Testis (tissue), 5 donors: ENCODE results near the gene CACNB3. TPM values are rescaled to one million over a fixed set of nuclear protein-coding genes. Genes with fewer than 3 reads are reported as not detected.

Experiments used
- DNase-seq: peaks from one replicate; pipeline ENCODE4 v3.0.0-alpha.2; 2019
- H3K27ac ChIP-seq, 2 donors: fragments of 200-600 bp; sonication (generic); one replicate each; pipeline ENCODE4 v1.5.1; 2019
- H3K27me3 ChIP-seq: fragments of 200-600 bp; sonication (generic); one replicate; pipeline ENCODE4 v1.5.1; 2019
- H3K36me3 ChIP-seq: fragments of 200-600 bp; sonication (generic); one replicate; pipeline ENCODE4 v1.5.1; 2017; ENCODE audit warnings: low read depth; ENCODE audit errors: missing control alignments
- H3K4me1 ChIP-seq: fragments of 200-600 bp; sonication (generic); one replicate; pipeline ENCODE4 v1.5.1; 2019
- H3K4me3 ChIP-seq, 2 donors: fragments of 200-600 bp; sonication (generic); one replicate each; pipeline ENCODE4 v1.5.1; 2017 to 2019
- H3K9me3 ChIP-seq: fragments of 200-600 bp; sonication (generic); one replicate; pipeline ENCODE4 v1.5.1; 2017
- POLR2A ChIP-seq: fragments of 450-650 bp; IDR thresholded peaks from one replicate; pipeline ENCODE4 v1.6.1; 2017; ENCODE audit warnings: antibody characterized with exemption, mild to moderate bottlenecking, moderate library complexity
- WGBS, 2 donors: methylation state at CpG; one replicate each; pipeline ENCODE4 v1.1.5; 2018; 5-methylcytosine and 5-hydroxymethylcytosine counted together
- intact Hi-C: fragments of 100-400 bp; cut with DNase I; formaldehyde crosslinking; loops from one replicate; pipeline ENCODE4 v1.15.1; 2023; ENCODE audit warnings: low total_unique reads
- long read RNA-seq, 2 donors: transcript quantifications; one replicate each; lab custom pipeline, GENCODE V29; 2026
- polyA plus RNA-seq: library from polyadenylated mRNA; stranded (reverse); fragments of 350-450 nt; fragmentation: Illumina TruSeq; extraction: RNeasy Lipid Tissue Mini Kit (QIAGEN cat#74804); gene quantifications from one replicate; pipeline ENCODE4 v1.2.3, GENCODE V29; 2014; ENCODE audit warnings: low read depth, low replicate concordance; ENCODE audit not compliant: insufficient read depth
- total RNA-seq, 2 donors: library from RNA; depleted of rRNA; stranded (reverse); fragments of >200 nt; gene quantifications; one replicate each; pipeline ENCODE4 v1.2.3, GENCODE V29; 2016
- TF ChIP-seq, protein P1 (sequence below), 3 experiments: fragments of 450-650 bp in 2 of 3; fragments of 200-600 bp in 1 of 3; sonication (generic) in 1 of 3; IDR thresholded peaks; one replicate each; pipeline ENCODE4 v1.5.1; 2016 to 2019; ENCODE audit warnings: antibody characterized with exemption in 3 of 3, mild to moderate bottlenecking in 2 of 3, moderate library complexity in 1 of 3

Gene CACNB3
- total RNA-seq = 10 to 100 TPM; 17.2 to 19.3 TPM
- polyA plus RNA-seq = 20.1 TPM
- long read RNA-seq, donor 1, partial matches to known transcripts = 7 of 13 reads
- long read RNA-seq, donor 1, other reads (novel, unspliced or antisense) = 0 of 13 reads
- long read RNA-seq, donor 2, partial matches to known transcripts = 9 of 12 reads
- long read RNA-seq, donor 2, other reads (novel, unspliced or antisense) = 0 of 12 reads

DNA sequence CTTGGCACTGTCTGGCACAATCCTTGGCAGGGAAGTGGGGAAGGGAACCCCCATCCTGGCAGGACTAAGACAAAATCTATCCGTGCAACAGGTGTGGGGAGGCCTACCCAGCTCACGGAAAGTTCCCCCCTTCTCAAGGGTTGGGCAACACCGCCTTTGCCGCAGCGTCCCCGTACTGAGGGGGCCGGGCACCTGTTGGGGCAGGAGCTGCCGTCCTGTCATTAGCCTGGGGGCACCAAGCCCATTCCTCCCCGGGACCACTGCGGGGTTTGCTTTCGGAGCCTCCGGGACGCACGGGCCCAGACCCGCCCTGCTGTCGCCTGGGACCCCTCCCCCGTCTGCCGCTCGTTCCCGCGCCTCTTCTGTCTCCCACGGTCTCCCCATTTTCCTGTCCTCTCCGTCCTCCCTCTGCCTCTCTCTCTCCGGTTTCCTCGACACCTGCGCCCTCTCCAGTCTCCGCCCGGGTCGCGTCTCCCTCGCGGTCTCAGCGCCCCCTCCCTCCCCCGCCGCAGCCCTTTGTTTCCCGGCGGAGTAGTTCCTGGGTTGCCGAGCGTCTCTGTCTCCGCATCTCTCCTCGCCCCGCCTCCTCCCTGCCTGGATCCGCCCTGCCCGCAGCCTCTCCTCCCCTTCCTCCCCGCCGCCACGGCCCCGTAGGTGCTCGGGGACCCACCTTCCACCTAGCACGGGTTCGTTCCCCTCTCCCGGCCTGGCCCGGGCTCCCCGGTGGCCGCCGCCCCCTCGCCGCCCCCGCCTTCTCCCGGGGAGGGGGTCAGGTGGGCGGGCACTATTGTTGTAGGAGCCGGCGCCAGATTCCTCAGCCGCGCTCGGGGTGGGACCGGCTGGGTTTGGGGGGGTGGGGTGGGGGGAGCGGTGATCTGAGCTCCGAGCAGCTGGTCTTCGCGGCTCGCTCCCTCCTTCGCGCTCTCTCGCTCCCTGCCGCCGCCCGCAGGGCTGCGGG lies at the start of gene CACNB3:
Gene CACNB3, plus strand, starts transcription at position 624 of the 958 bp plus-strand sequence. CDS start 434 bp downstream, outside the sequence.
- Histone ChIP-seq H3K9me3 (no peaks in the 10 kb centered on the region), H3K36me3 (no peaks in the 10 kb centered on the region), H3K27ac (peak within 1 kb of the TSS in 1 of 2 donors; percentile 65), H3K4me3 (peak within 1 kb of the TSS; percentile 52 to 78), H3K4me1 (peaks cover 6% of the 10 kb centered on the region), H3K27me3 (no peaks in the 10 kb centered on the region)
- intact Hi-C loops = no loop called here
- DNase-seq = peak; percentile 73
- TF ChIP-seq POLR2A = no peak
- TF ChIP-seq, protein P1, sequence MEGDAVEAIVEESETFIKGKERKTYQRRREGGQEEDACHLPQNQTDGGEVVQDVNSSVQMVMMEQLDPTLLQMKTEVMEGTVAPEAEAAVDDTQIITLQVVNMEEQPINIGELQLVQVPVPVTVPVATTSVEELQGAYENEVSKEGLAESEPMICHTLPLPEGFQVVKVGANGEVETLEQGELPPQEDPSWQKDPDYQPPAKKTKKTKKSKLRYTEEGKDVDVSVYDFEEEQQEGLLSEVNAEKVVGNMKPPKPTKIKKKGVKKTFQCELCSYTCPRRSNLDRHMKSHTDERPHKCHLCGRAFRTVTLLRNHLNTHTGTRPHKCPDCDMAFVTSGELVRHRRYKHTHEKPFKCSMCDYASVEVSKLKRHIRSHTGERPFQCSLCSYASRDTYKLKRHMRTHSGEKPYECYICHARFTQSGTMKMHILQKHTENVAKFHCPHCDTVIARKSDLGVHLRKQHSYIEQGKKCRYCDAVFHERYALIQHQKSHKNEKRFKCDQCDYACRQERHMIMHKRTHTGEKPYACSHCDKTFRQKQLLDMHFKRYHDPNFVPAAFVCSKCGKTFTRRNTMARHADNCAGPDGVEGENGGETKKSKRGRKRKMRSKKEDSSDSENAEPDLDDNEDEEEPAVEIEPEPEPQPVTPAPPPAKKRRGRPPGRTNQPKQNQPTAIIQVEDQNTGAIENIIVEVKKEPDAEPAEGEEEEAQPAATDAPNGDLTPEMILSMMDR (IDR thresholded peaks at IDR 0.05) = no peak
- WGBS, 2 donors = 1 to 2% methylated on average over 45 to 76 of the region's 79 CpGs

DNA sequence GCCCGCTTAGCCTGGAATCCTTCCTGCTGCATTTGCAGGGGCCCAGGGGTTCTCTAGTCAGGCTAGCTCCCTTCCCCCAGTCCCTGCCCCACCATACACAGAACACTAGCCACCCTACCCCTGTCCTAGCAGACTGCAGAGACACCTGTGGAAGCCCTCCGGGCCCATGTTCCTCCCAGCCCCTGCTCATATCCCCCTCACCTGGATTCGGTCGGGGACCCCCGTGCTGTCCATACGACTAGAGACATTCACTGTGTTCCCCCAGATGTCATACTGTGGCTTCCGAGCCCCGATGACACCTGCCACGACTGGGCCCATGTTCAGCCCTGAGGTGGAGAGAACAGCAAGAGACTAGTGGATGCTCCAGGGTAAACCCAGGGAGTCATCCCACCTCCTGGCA lies 49.6 kb upstream of the CACNB3 start:
- TF ChIP-seq, protein P1 (IDR thresholded peaks at IDR 0.05) = no peak
- no peak for TF ChIP-seq POLR2A
- intact Hi-C loops = no loop called here
- H3K27me3 ChIP-seq = no peaks in the 10 kb centered on the region
- H3K36me3 ChIP-seq = no peaks in the 10 kb centered on the region
- H3K9me3 ChIP-seq = no peaks in the 10 kb centered on the region
- no peak overlapping the region for H3K4me3 ChIP-seq
- DNase-seq = no peak
- H3K27ac ChIP-seq = no peak overlapping the region
- 88 to 93% methylated on average over 8 to 9 of the region's 9 CpGs for WGBS, 2 donors
- H3K4me1 ChIP-seq = peaks cover 14% of the 10 kb centered on the region

DNA sequence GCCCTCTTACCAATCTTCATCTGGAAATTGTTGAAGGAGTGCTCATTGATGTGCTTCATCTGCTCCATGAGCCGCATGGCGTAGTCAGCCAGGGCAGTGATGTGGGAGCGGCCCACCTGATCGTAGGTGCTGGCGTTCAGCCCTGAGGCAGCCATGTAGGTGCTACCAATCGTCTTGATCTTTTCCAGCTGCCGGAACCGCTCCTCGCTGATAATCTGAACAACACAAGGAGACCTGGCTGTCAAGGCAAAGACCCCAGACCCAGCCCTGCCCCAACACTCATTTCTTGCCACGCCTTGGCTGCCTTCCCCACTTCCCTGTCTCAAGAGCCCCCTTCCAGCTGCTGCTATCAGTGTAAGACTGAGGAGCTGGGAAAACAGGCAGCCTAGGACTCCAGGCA lies 47.5 kb upstream of the CACNB3 start:
- TF ChIP-seq, protein P1 (IDR thresholded peaks at IDR 0.05) = no peak
- TF ChIP-seq POLR2A = no peak
- 92 to 97% methylated on average over 10 of the region's 10 CpGs for WGBS, 2 donors

DNA sequence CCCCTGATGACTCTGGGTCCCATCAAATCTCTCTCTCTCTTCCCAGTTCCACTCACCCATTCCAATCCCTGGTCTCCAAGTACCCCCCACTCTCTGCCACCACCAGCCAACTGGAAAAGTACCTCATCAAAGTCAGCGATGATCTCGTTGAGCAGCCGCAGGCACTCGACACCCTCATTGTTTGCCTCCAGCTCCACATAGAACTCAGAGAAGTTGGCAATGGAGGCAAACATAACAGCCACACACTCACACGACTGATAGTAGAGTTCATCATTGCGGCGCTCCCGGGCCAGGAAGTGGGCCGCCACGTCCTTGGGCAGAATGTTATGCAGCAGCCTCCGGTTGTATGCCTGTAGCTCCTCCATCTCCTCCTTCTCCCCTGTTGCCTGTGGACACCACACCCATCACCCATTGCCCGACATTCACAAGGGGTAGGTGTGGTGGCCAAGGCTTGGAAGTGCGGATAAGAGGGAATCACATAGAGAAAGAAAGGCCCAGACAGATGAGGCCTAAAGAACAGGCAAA lies 46.6 kb upstream of the CACNB3 start:
- no peaks in the 10 kb centered on the region for H3K36me3 ChIP-seq
- intact Hi-C loops = no loop called here

More for the DNA sequence above, 47.5 kb upstream of the CACNB3 start:
- Histone ChIP-seq H3K27me3 (no peaks in the 10 kb centered on the region), H3K4me1 (peaks cover 8% of the 10 kb centered on the region), H3K27ac (no peak overlapping the region), H3K36me3 (no peaks in the 10 kb centered on the region), H3K4me3 (no peak overlapping the region), H3K9me3 (no peaks in the 10 kb centered on the region)
- intact Hi-C loops = no loop called here
- DNase-seq = no peak

More for the DNA sequence above, 46.6 kb upstream of the CACNB3 start:
- no peaks in the 10 kb centered on the region for H3K4me1 ChIP-seq
- no peak overlapping the region for H3K27ac ChIP-seq
- 83 to 94% methylated on average over 5 to 13 of the region's 13 CpGs for WGBS, 2 donors
- H3K4me3 ChIP-seq = no peak overlapping the region
- no peaks in the 10 kb centered on the region for H3K9me3 ChIP-seq
- TF ChIP-seq, protein P1 (IDR thresholded peaks at IDR 0.05) = no peak
- TF ChIP-seq POLR2A = no peak
- DNase-seq = no peak
- no peaks in the 10 kb centered on the region for H3K27me3 ChIP-seq
